ENCODE data around the gene GJA8.
"Not testable (repeated sequence)": the region's sequence is repeated elsewhere in the genome, so short reads cannot be mapped to it uniquely, and the experiment has no call there.

DNA sequence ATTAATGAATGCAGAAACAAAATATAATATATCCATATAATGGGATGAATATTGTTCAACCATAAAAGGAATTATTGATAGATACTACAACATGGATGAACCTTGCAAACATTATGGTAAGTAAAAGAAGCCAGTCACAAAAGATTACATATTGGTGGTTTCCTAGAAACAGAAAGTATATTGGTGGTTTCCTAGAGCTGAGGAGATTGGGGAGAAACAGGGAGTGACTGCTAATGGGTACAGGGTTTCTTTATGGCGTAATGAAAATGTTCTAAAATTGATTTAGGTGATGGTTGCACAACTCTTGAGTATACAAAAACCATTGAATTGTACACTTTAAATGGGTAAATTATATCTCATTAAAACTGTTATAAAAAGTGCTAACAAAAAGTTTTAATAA, 40.0 kb downstream of the GJA8 start:
- TF ChIP-seq, protein P1, sequence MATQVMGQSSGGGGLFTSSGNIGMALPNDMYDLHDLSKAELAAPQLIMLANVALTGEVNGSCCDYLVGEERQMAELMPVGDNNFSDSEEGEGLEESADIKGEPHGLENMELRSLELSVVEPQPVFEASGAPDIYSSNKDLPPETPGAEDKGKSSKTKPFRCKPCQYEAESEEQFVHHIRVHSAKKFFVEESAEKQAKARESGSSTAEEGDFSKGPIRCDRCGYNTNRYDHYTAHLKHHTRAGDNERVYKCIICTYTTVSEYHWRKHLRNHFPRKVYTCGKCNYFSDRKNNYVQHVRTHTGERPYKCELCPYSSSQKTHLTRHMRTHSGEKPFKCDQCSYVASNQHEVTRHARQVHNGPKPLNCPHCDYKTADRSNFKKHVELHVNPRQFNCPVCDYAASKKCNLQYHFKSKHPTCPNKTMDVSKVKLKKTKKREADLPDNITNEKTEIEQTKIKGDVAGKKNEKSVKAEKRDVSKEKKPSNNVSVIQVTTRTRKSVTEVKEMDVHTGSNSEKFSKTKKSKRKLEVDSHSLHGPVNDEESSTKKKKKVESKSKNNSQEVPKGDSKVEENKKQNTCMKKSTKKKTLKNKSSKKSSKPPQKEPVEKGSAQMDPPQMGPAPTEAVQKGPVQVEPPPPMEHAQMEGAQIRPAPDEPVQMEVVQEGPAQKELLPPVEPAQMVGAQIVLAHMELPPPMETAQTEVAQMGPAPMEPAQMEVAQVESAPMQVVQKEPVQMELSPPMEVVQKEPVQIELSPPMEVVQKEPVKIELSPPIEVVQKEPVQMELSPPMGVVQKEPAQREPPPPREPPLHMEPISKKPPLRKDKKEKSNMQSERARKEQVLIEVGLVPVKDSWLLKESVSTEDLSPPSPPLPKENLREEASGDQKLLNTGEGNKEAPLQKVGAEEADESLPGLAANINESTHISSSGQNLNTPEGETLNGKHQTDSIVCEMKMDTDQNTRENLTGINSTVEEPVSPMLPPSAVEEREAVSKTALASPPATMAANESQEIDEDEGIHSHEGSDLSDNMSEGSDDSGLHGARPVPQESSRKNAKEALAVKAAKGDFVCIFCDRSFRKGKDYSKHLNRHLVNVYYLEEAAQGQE (IDR thresholded peaks at IDR 0.05; ENCODE audit: insufficient replicate concordance, low read depth): not testable (repeated sequence)
- TF ChIP-seq, protein P2, sequence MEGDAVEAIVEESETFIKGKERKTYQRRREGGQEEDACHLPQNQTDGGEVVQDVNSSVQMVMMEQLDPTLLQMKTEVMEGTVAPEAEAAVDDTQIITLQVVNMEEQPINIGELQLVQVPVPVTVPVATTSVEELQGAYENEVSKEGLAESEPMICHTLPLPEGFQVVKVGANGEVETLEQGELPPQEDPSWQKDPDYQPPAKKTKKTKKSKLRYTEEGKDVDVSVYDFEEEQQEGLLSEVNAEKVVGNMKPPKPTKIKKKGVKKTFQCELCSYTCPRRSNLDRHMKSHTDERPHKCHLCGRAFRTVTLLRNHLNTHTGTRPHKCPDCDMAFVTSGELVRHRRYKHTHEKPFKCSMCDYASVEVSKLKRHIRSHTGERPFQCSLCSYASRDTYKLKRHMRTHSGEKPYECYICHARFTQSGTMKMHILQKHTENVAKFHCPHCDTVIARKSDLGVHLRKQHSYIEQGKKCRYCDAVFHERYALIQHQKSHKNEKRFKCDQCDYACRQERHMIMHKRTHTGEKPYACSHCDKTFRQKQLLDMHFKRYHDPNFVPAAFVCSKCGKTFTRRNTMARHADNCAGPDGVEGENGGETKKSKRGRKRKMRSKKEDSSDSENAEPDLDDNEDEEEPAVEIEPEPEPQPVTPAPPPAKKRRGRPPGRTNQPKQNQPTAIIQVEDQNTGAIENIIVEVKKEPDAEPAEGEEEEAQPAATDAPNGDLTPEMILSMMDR (IDR thresholded peaks at IDR 0.05; ENCODE audit: insufficient read depth, low read length): not testable (repeated sequence)
- TF ChIP-seq POLR2AphosphoS5 (IDR thresholded peaks at IDR 0.05; ENCODE audit: low read depth); SPI1 (IDR thresholded peaks at IDR 0.05; ENCODE audit: borderline replicate concordance, low read depth); GABPA (IDR thresholded peaks at IDR 0.05; ENCODE audit: low read depth): not testable (repeated sequence)

All from HL-60 (cell line).